SK-N-SH (cell line): Measurements from ENCODE around the gene HECW1.

Source experiments
- EZH2phosphoT487 ChIP-seq: fragments of 200-600 bp; sonication (generic); IDR thresholded peaks from 2 replicates; pipeline ENCODE4 v1.6.1; 2017; ENCODE audit warnings: low read depth, mixed run types, mild to moderate bottlenecking, antibody characterized with exemption, moderate library complexity, borderline replicate concordance
- FOSL2 ChIP-seq: IDR thresholded peaks from 2 replicates; pipeline ENCODE4 v1.4.0; 2012; ENCODE audit warnings: low read depth, mild to moderate bottlenecking, moderate library complexity, borderline replicate concordance
- JUND ChIP-seq: IDR thresholded peaks from 2 replicates; pipeline ENCODE4 v1.4.0; 2012
- POLR2AphosphoS5 ChIP-seq: IDR thresholded peaks from 2 replicates; pipeline ENCODE4 v1.6.1; 2012; ENCODE audit warnings: low read depth, low read length
- TF ChIP-seq, protein P1 (sequence below): fragments of 200-600 bp; sonication (generic); IDR thresholded peaks from 2 replicates; pipeline ENCODE4 v1.6.1; 2017; ENCODE audit warnings: antibody characterized with exemption, mild to moderate bottlenecking, moderate library complexity

DNA sequence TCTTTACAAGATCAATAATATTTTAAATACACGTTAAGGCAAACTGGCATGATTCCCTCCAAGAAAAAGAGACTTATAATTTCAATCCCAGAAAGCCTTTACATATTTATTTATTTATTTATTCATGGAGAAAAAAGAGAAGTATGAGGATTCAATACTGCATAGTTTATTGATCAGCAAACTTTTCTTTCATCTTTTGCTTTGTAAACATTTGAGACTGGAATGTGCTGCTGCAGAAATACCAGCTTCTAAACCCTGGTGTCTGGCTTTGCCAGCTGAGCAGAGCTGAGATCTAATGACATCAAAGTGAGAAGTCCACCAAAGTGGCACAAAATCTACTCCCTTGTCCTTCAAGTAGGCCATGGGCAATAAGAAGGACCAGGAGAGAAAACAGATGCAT, 376.8 kb downstream of the HECW1 start:
- TF ChIP-seq, protein P1, sequence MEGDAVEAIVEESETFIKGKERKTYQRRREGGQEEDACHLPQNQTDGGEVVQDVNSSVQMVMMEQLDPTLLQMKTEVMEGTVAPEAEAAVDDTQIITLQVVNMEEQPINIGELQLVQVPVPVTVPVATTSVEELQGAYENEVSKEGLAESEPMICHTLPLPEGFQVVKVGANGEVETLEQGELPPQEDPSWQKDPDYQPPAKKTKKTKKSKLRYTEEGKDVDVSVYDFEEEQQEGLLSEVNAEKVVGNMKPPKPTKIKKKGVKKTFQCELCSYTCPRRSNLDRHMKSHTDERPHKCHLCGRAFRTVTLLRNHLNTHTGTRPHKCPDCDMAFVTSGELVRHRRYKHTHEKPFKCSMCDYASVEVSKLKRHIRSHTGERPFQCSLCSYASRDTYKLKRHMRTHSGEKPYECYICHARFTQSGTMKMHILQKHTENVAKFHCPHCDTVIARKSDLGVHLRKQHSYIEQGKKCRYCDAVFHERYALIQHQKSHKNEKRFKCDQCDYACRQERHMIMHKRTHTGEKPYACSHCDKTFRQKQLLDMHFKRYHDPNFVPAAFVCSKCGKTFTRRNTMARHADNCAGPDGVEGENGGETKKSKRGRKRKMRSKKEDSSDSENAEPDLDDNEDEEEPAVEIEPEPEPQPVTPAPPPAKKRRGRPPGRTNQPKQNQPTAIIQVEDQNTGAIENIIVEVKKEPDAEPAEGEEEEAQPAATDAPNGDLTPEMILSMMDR, result no peak
- TF ChIP-seq JUND (no peak), EZH2phosphoT487 (no peak), POLR2AphosphoS5 (no peak), FOSL2 (no peak)
